GM23338 (cell line): ENCODE data around the gene IFNA4. TPM values are rescaled to one million over a fixed set of nuclear protein-coding genes. Genes with fewer than 3 reads are reported as not detected.

ENCODE experiments used
- ATAC-seq: fragments of 200-7000 bp; cut with Tn5 transposase; 3 replicates; pipeline ENCODE4 v1.9.1; 2020
- DNase-seq: peaks from one replicate; pipeline ENCODE4 v3.0.0-alpha.2; 2015; ENCODE audit warnings: low spot score
- H2AFZ ChIP-seq: fragments of 200-600 bp; sonication (generic); 2 replicates; pipeline ENCODE4 v1.8.0; 2016; ENCODE audit warnings: antibody characterized with exemption, mild to moderate bottlenecking, moderate library complexity
- H3F3A ChIP-seq: fragments of 200-600 bp; sonication (generic); replicated peaks from 2 replicates; pipeline ENCODE4 v1.8.0; 2017; ENCODE audit warnings: antibody characterized with exemption, mixed run types, low read depth
- H3K27ac ChIP-seq: fragments of 200-600 bp; sonication (generic); 2 replicates; pipeline ENCODE4 v1.6.1; 2016; ENCODE audit warnings: low read depth
- H3K27me3 ChIP-seq: fragments of 200-600 bp; sonication (generic); 2 replicates; pipeline ENCODE4 v1.8.0; 2016; ENCODE audit warnings: mild to moderate bottlenecking, mixed run types, moderate library complexity; ENCODE audit not compliant: insufficient read depth
- H3K36me3 ChIP-seq: fragments of 200-600 bp; sonication (generic); 2 replicates; pipeline ENCODE4 v1.8.0; 2016; ENCODE audit warnings: mild to moderate bottlenecking; ENCODE audit not compliant: insufficient read depth
- H3K4me1 ChIP-seq: fragments of 200-600 bp; sonication (generic); 2 replicates; pipeline ENCODE4 v1.8.0; 2016; ENCODE audit warnings: mild to moderate bottlenecking, moderate library complexity; ENCODE audit not compliant: insufficient read depth
- H3K4me2 ChIP-seq: fragments of 200-600 bp; sonication (generic); 2 replicates; pipeline ENCODE4 v1.7.1; 2017; ENCODE audit warnings: mixed run types
- H3K4me3 ChIP-seq: fragments of 200-600 bp; sonication (generic); 2 replicates; pipeline ENCODE4 v1.6.1; 2016; ENCODE audit warnings: mixed run types
- H3K79me2 ChIP-seq: fragments of 200-600 bp; sonication (generic); replicated peaks from 2 replicates; pipeline ENCODE4 v1.8.0; 2017; ENCODE audit warnings: mild to moderate bottlenecking; ENCODE audit not compliant: insufficient read depth
- H3K9me2 ChIP-seq: fragments of 200-600 bp; sonication (generic); 2 replicates; pipeline ENCODE4 v1.8.0; 2017; ENCODE audit not compliant: insufficient read depth
- H4K20me1 ChIP-seq: fragments of 200-600 bp; sonication (generic); replicated peaks from 2 replicates; pipeline ENCODE4 v1.8.0; 2017; ENCODE audit warnings: mild to moderate bottlenecking; ENCODE audit not compliant: insufficient read depth
- H3K27ac Mint-ChIP-seq: 2 replicates; pipeline ENCODE4 v1.8.0; 2020; ENCODE audit warnings: inconsistent platforms, mild to moderate bottlenecking, moderate library complexity, mixed read lengths
- H3K27me3 Mint-ChIP-seq: 3 replicates; pipeline ENCODE4 v1.8.0; 2022; ENCODE audit warnings: low read depth, mild to moderate bottlenecking, moderate library complexity, mixed read lengths, inconsistent platforms; ENCODE audit not compliant: insufficient read depth, poor library complexity
- H3K36me3 Mint-ChIP-seq: 3 replicates; pipeline ENCODE4 v1.8.0; 2021; ENCODE audit warnings: low read depth, mild to moderate bottlenecking, inconsistent platforms, moderate library complexity, mixed read lengths
- H3K4me1 Mint-ChIP-seq: 3 replicates; pipeline ENCODE4 v1.8.0; 2020; ENCODE audit warnings: mild to moderate bottlenecking, inconsistent platforms, mixed read lengths
- H3K4me3 Mint-ChIP-seq: 3 replicates; pipeline ENCODE4 v1.8.0; 2021; ENCODE audit warnings: moderate library complexity, mild to moderate bottlenecking, inconsistent platforms, mixed read lengths
- H3K9me3 Mint-ChIP-seq: 3 replicates; pipeline ENCODE4 v1.8.0; 2020; ENCODE audit warnings: moderate library complexity, mild to moderate bottlenecking, inconsistent platforms, mixed read lengths
- CTCF ChIP-seq, 2 experiments: fragments of 200-600 bp in 1 of 2; sonication (generic) in 1 of 2; conservative IDR thresholded peaks; 2 replicates each; pipeline versions ENCODE4 v1.5.1 to v1.6.1; 2016 to 2017; ENCODE audit warnings: antibody characterized with exemption in 2 of 2, low read depth in 2 of 2, mild to moderate bottlenecking in 2 of 2, moderate library complexity in 1 of 2
- ETS1 ChIP-seq: IDR thresholded peaks from 2 replicates; pipeline ENCODE4 v1.6.1; 2016; ENCODE audit warnings: antibody characterized with exemption
- EZH2phosphoT487 ChIP-seq: fragments of 200-600 bp; sonication (generic); IDR thresholded peaks from one replicate; pipeline ENCODE4 v1.8.1; 2018; ENCODE audit warnings: antibody characterized with exemption; ENCODE audit not compliant: unreplicated experiment
- JUNB ChIP-seq: IDR thresholded peaks from one replicate; pipeline ENCODE4 v1.6.1; 2016; ENCODE audit warnings: antibody characterized with exemption; ENCODE audit not compliant: unreplicated experiment
- POLR2AphosphoS5 ChIP-seq: IDR thresholded peaks from 2 replicates; pipeline ENCODE4 v1.6.1; 2016; ENCODE audit warnings: antibody characterized with exemption, low read depth
- STAT1 ChIP-seq: IDR thresholded peaks from one replicate; pipeline ENCODE4 v1.6.1; 2016; ENCODE audit warnings: antibody characterized with exemption; ENCODE audit not compliant: unreplicated experiment
- ZNF331 ChIP-seq: fragments of 250-450 bp; sonication (Bioruptor Pico); IDR thresholded peaks from 2 replicates; pipeline ENCODE4 v1.5.0; 2020; ENCODE audit warnings: low read depth, mild to moderate bottlenecking, moderate library complexity
- ZNF462 ChIP-seq: fragments of 250-450 bp; sonication (Bioruptor Pico); IDR thresholded peaks from 2 replicates; pipeline ENCODE4 v1.5.0; 2020; ENCODE audit warnings: mild to moderate bottlenecking, moderate library complexity
- polyA plus RNA-seq: library from polyadenylated mRNA; unstranded; fragments of >200 nt; fragmentation: Nextera tagmentation; extraction: Ambion mirVana; gene quantifications from 2 replicates; pipeline ENCODE4 v1.2.1, GENCODE V29; 2016
- total RNA-seq: library from RNA; depleted of rRNA; stranded (reverse); fragments of >200 nt; shearing (Covaris generic); gene quantifications from 2 replicates; pipeline ENCODE4 v1.2.3, GENCODE V29; 2014

The IFNA4 gene
- total and polyA plus RNA-seq, 2 experiments from 2014 or later = not detected

DNA sequence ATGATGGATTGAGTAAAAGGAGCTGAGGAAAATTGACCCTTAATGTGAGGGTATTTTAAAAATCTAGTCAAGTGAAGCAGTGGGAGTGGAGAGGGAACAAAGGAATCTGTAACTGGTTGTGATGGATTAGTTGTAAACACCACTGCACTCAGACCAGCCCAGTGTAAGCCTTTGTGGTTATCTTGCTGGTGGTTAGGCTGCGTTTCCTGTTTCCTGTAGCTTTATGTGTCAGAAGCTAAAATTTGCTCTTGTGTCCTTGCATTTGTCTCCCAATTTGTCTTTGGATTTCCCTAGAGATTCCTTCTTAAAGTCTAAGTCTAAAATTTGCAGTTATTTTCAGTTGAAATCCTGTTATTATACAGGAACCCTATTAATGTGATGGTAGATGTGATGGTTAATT lies 27.2 kb downstream of the IFNA4 start:
- no peaks in the 10 kb centered on the region for H3K36me3 ChIP-seq
- no peak overlapping the region for H3K27ac Mint-ChIP-seq
- no peak overlapping the region for H3K4me3 ChIP-seq
- H3K27me3 ChIP-seq = no peaks in the 10 kb centered on the region
- TF ChIP-seq ETS1 (no peak), POLR2AphosphoS5 (no peak), ZNF462 (CRISPR knock-in tag) (no peak), CTCF (conservative IDR thresholded peaks at IDR 0.05; ENCODE audit: low read depth in 2 of 2) (no peak), EZH2phosphoT487 (no peak), JUNB (no peak), ZNF331 (no peak), STAT1 (no peak)
- H3F3A ChIP-seq = no peaks in the 10 kb centered on the region
- H3K9me3 Mint-ChIP-seq = no peaks in the 10 kb centered on the region
- H3K27me3 Mint-ChIP-seq = no peaks in the 10 kb centered on the region
- no peak overlapping the region for H3K4me2 ChIP-seq
- DNase-seq = no peak
- no peaks in the 10 kb centered on the region for H3K79me2 ChIP-seq
- H3K4me3 Mint-ChIP-seq = no peak overlapping the region
- H3K36me3 Mint-ChIP-seq = no peaks in the 10 kb centered on the region
- H4K20me1 ChIP-seq = no peaks in the 10 kb centered on the region
- no peak for ATAC-seq
- H3K9me2 ChIP-seq = no peaks in the 10 kb centered on the region
- no peak overlapping the region for H2AFZ ChIP-seq
- no peaks in the 10 kb centered on the region for H3K4me1 Mint-ChIP-seq
- no peak overlapping the region for H3K27ac ChIP-seq
- no peaks in the 10 kb centered on the region for H3K4me1 ChIP-seq
